Measurements from ENCODE around the gene GPX8. TPM values are rescaled to one million over a fixed set of nuclear protein-coding genes. Genes with fewer than 3 reads are reported as not detected.
A peak's percentile ranks its signal among the peaks of the same experiment; 100 is the strongest.

GPX8 gene
- total and polyA plus RNA-seq, 2 of the 13 experiments (the other 11 are each of a cell fraction or from before 2014, with no cell fraction given) = 0.33 to 0.94 TPM

- TF ChIP-seq ZBTB44 (CRISPR knock-in tag; IDR thresholded peaks at IDR 0.05) (no peak), FOXP1 (IDR thresholded peaks at IDR 0.05) (no peak), FOXP1 (CRISPR knock-in tag; IDR thresholded peaks at IDR 0.05) (no peak), STAG1 (CRISPR knock-in tag; IDR thresholded peaks at IDR 0.05) (peak; percentile 85), ZNF282 (IDR thresholded peaks at IDR 0.05; ENCODE audit: partially characterized antibody) (no peak), ZNF501 (CRISPR knock-in tag; IDR thresholded peaks at IDR 0.05) (no peak), RAD21 (CRISPR knock-in tag; IDR thresholded peaks at IDR 0.05) (peak; percentile 79), CEBPG (CRISPR knock-in tag; IDR thresholded peaks at IDR 0.05) (0 out of 2 replicates have a peak, but pooled peaks have one; percentile 17), ISL2 (CRISPR knock-in tag; IDR thresholded peaks at IDR 0.05) (no peak), MTF1 (CRISPR knock-in tag; IDR thresholded peaks at IDR 0.05) (no peak), U2AF2 (IDR thresholded peaks at IDR 0.05; ENCODE audit: low read depth, low read length) (no peak), ZNF484 (CRISPR knock-in tag; IDR thresholded peaks at IDR 0.05; ENCODE audit: borderline replicate concordance, low read depth) (no peak), ZNF354B (CRISPR knock-in tag; IDR thresholded peaks at IDR 0.05) (no peak), RNF219 (CRISPR knock-in tag; IDR thresholded peaks at IDR 0.05) (no peak), CTCF (CRISPR knock-in tag; IDR thresholded peaks at IDR 0.05) (peak; percentile 91), ZNF329 (CRISPR knock-in tag; IDR thresholded peaks at IDR 0.05; ENCODE audit: low read depth) (no peak), GMEB2 (CRISPR knock-in tag; IDR thresholded peaks at IDR 0.05; ENCODE audit: low read depth) (no peak), ZNF772 (CRISPR knock-in tag; IDR thresholded peaks at IDR 0.05) (no peak), FIP1L1 (IDR thresholded peaks at IDR 0.05; ENCODE audit: borderline replicate concordance, insufficient read depth, low read depth, low read length) (no peak), ZFP37 (CRISPR knock-in tag; IDR thresholded peaks at IDR 0.05; ENCODE audit: borderline replicate concordance) (no peak), ZNF503 (CRISPR knock-in tag; IDR thresholded peaks at IDR 0.05) (no peak), ZSCAN20 (CRISPR knock-in tag; IDR thresholded peaks at IDR 0.05; ENCODE audit: borderline replicate concordance) (no peak), POLR2AphosphoS2 (IDR thresholded peaks at IDR 0.05; ENCODE audit: low read depth, low read length) (no peak)
Observed at GRCh38 chr5:55146543-55147151, 13.3 kb upstream of the GPX8 start (continued).

Data from HepG2 (cell line).